HepG2 (cell line): Measurements from ENCODE around the gene ARL16. TPM values are rescaled to one million over a fixed set of nuclear protein-coding genes. Genes with fewer than 3 reads are reported as not detected.

Experiments
- CSRNP1 ChIP-seq: sonication (generic); formaldehyde crosslinking; IDR thresholded peaks from 2 replicates; pipeline ENCODE4 v1.8.1; 2023; ENCODE audit warnings: mild to moderate bottlenecking, missing genetic modification reagents
- DRAP1 ChIP-seq: IDR thresholded peaks from 2 replicates; pipeline ENCODE4 v1.6.1; 2016; ENCODE audit warnings: missing genetic modification reagents, missing compliant biosample characterization
- FOXM1 ChIP-seq: sonication (generic); formaldehyde crosslinking; IDR thresholded peaks from 2 replicates; pipeline ENCODE4 v1.5.0; 2020; ENCODE audit warnings: missing genetic modification reagents
- HMGXB3 ChIP-seq: sonication (generic); formaldehyde crosslinking; IDR thresholded peaks from 2 replicates; pipeline ENCODE4 v1.4.0; 2020; ENCODE audit warnings: missing genetic modification reagents, borderline replicate concordance
- JUND ChIP-seq: sonication (generic); formaldehyde crosslinking; IDR thresholded peaks from 2 replicates; pipeline ENCODE4 v1.8.0; 2022; ENCODE audit warnings: mild to moderate bottlenecking, missing genetic modification reagents
- POGK ChIP-seq: sonication (generic); formaldehyde crosslinking; conservative IDR thresholded peaks from 2 replicates; pipeline ENCODE4 v1.8.0; 2022; ENCODE audit warnings: mild to moderate bottlenecking, moderate library complexity, missing genetic modification reagents
- SSRP1 ChIP-seq: IDR thresholded peaks from 2 replicates; pipeline ENCODE4 v1.6.1; 2016; ENCODE audit warnings: control low read depth
- YEATS4 ChIP-seq: sonication (generic); formaldehyde crosslinking; IDR thresholded peaks from 2 replicates; pipeline ENCODE4 v1.4.0; 2020; ENCODE audit warnings: missing genetic modification reagents, borderline replicate concordance
- ZNF337 ChIP-seq: sonication (generic); formaldehyde crosslinking; IDR thresholded peaks from 2 replicates; pipeline ENCODE4 v1.5.1; 2020; ENCODE audit warnings: missing genetic modification reagents, low read depth, mild to moderate bottlenecking, borderline replicate concordance
- ZNF350 ChIP-seq: sonication (generic); formaldehyde crosslinking; IDR thresholded peaks from 2 replicates; pipeline ENCODE4 v1.4.0; 2020; ENCODE audit warnings: mild to moderate bottlenecking, low read depth, missing genetic modification reagents, borderline replicate concordance
- ZNF687 ChIP-seq: sonication (generic); formaldehyde crosslinking; IDR thresholded peaks from 2 replicates; pipeline ENCODE4 v1.5.1; 2020; ENCODE audit warnings: mild to moderate bottlenecking, missing genetic modification reagents, moderate library complexity
- ZNF839 ChIP-seq: sonication (generic); formaldehyde crosslinking; IDR thresholded peaks from 2 replicates; pipeline ENCODE4 v1.4.0; 2020; ENCODE audit warnings: missing genetic modification reagents, mild to moderate bottlenecking, borderline replicate concordance
- ZNF879 ChIP-seq: sonication (generic); formaldehyde crosslinking; IDR thresholded peaks from 2 replicates; pipeline ENCODE4 v1.8.1; 2023; ENCODE audit warnings: missing genetic modification reagents
- ZSCAN22 ChIP-seq: sonication (generic); formaldehyde crosslinking; IDR thresholded peaks from 2 replicates; pipeline ENCODE4 v1.4.0; 2020; ENCODE audit warnings: mild to moderate bottlenecking, missing genetic modification reagents
- polyA plus RNA-seq, 8 experiments: library from polyadenylated mRNA; depleted of rRNA in 3 of 8; stranded (reverse) in 7 of 8; unstranded in 1 of 8; fragments of >200 nt; fragmentation: Illumina TruSeq in 4 of 8; extraction: Trizol in 4 of 8; gene quantifications; 2 replicates each; pipeline versions ENCODE4 v1.2.1 to v1.2.3, GENCODE V29; 2011 to 2016; ENCODE audit warnings: low read depth in 4 of 8, missing spikeins in 1 of 8, mixed read lengths in 1 of 8; ENCODE audit not compliant: insufficient read depth in 1 of 8
- total RNA-seq, 5 experiments: library from RNA; depleted of rRNA; stranded (reverse); fragments of >200 nt; fragmentation: Illumina TruSeq; extraction: Trizol; gene quantifications; 2 replicates each; pipeline ENCODE4 v1.2.3, GENCODE V29; 2016; ENCODE audit warnings: low read depth in 1 of 5

Gene ARL16
- total and polyA plus RNA-seq, 2 of the 13 experiments (the other 11 are each of a cell fraction or from before 2014, with no cell fraction given): 20.8 to 30.8 TPM

- TF ChIP-seq ZNF687 (CRISPR knock-in tag): peak; percentile 89
- TF ChIP-seq JUND: peak; percentile 76
- no peak for TF ChIP-seq SSRP1 (CRISPR knock-in tag)
- no peak for TF ChIP-seq ZNF337
- TF ChIP-seq HMGXB3: 0 out of 2 replicates have a peak, but pooled peaks have one; percentile 49
- TF ChIP-seq CSRNP1 (CRISPR knock-in tag): peak; percentile 88
- TF ChIP-seq FOXM1 (CRISPR knock-in tag): peak; percentile 78; the same call in 1 of the 2 replicates
- peak; percentile 80 for TF ChIP-seq ZNF350 (CRISPR knock-in tag)
- TF ChIP-seq ZNF879: no peak
- peak; percentile 99 for TF ChIP-seq POGK (CRISPR knock-in tag)
- TF ChIP-seq ZNF839: 0 out of 2 replicates have a peak, but pooled peaks have one; percentile 43
- peak; percentile 46; the same call in 1 of the 2 replicates for TF ChIP-seq ZSCAN22 (CRISPR knock-in tag)
- TF ChIP-seq YEATS4 (CRISPR knock-in tag): peak; percentile 100
- peak; percentile 86; the same call in 1 of the 2 replicates for TF ChIP-seq DRAP1 (CRISPR knock-in tag)
Measured at GRCh38 chr17:81702934-81703746, 19.5 kb upstream of the ARL16 start, which contains the start of gene MRPL12 (continued).
